Activated T-cell treated with anti-CD3 and anti-CD28 coated beads, Interleukin-2, amount 50 U/mL, for 72 hours (primary cell): ENCODE data around the gene FTH1. TPM values are rescaled to one million over a fixed set of nuclear protein-coding genes. Genes with fewer than 3 reads are reported as not detected.

Experiments
- ATAC-seq, 2 donors: fragments of 150-1000 bp; cut with Tn5 transposase; replicated peaks in 1 of 2; 2 replicates each; pipeline ENCODE4 v1.10.0; 2021; ENCODE audit warnings: moderate library complexity in 2 of 2, mild to moderate bottlenecking in 1 of 2
- DNase-seq, 2 donors: peaks; one replicate each; pipeline ENCODE4 v3.0.0; 2021 to 2022; ENCODE audit warnings: mixed read lengths in 1 of 2
- H3K27ac Mint-ChIP-seq: one replicate; pipeline ENCODE4 v1.8.0; 2022; ENCODE audit warnings: mild to moderate bottlenecking, moderate library complexity, mixed read lengths
- H3K27me3 Mint-ChIP-seq: one replicate; pipeline ENCODE4 v1.8.0; 2022; ENCODE audit warnings: low read depth, mixed read lengths
- H3K36me3 Mint-ChIP-seq, 2 donors: one replicate each; pipeline ENCODE4 v1.8.0; 2022; ENCODE audit warnings: mixed read lengths in 2 of 2, mild to moderate bottlenecking in 1 of 2; ENCODE audit not compliant: insufficient read depth in 2 of 2
- H3K4me1 Mint-ChIP-seq: one replicate; pipeline ENCODE4 v1.8.0; 2022; ENCODE audit warnings: low read depth, mixed read lengths
- H3K4me3 Mint-ChIP-seq, 2 donors: one replicate each; pipeline ENCODE4 v1.8.0; 2022; ENCODE audit warnings: mild to moderate bottlenecking in 2 of 2, mixed read lengths in 2 of 2, moderate library complexity in 2 of 2
- H3K9me3 Mint-ChIP-seq, 2 donors: one replicate each; pipeline ENCODE4 v1.8.0; 2022; ENCODE audit warnings: mixed read lengths in 2 of 2
- total RNA-seq, 2 donors: library from RNA; stranded (reverse); gene quantifications; one replicate each; pipeline ENCODE4 v1.2.3, GENCODE V29; 2022

Gene FTH1
- total RNA-seq, 2 donors from 2014 or later: 1,135 to 1,244 TPM

DNA sequence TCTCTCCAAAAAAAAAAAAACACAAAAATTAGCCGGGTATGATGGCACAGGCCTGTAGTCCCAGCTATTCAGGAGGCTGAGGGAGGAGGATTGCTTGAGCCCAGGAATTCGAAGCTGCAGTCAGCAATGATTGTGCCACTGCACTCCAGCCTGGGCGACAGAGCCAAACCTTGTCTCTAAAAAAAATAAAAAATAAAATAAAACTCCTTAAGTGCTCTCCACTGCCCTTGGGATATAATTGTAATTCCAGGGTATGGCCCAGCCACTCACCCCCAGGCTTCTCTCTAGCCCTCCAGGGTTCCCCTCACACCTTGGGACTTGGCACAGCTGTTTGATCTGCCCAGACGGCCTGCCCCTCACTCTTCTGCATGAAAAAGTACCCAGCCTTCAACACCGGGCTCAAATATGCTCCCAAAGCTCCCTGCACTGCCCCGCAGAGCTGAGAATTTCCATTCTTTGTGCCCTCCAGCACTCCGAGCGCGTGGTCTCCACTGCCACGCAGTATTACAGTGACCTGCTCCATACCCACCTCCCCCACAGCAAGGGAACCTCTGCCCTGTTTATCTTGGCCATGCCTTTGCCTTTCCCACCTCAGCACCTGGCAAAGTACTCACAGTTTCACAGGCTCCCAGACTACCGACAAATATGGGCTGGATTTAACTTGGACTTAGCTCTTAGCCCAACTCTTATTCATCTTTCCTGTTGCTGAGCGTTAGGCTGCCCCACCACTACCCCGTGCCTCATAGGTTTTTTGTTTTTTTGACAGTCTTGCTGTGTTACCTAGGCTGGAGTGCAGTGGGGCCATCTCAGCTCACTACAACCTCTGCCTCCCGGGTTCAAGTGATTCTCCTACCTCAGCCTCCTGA is 7.6 kb upstream of the FTH1 start:
- H3K4me3 Mint-ChIP-seq: no peak overlapping the region
- peak overlapping the region; percentile 40 for H3K27ac Mint-ChIP-seq
- H3K9me3 Mint-ChIP-seq: peaks cover 0 to 2% of the 10 kb centered on the region in 2 donors
- H3K27me3 Mint-ChIP-seq: no peaks in the 10 kb centered on the region
- ATAC-seq: no peak
- peaks cover 39% of the 10 kb centered on the region for H3K4me1 Mint-ChIP-seq
- H3K36me3 Mint-ChIP-seq: no peaks in the 10 kb centered on the region
- no peak for DNase-seq

DNA sequence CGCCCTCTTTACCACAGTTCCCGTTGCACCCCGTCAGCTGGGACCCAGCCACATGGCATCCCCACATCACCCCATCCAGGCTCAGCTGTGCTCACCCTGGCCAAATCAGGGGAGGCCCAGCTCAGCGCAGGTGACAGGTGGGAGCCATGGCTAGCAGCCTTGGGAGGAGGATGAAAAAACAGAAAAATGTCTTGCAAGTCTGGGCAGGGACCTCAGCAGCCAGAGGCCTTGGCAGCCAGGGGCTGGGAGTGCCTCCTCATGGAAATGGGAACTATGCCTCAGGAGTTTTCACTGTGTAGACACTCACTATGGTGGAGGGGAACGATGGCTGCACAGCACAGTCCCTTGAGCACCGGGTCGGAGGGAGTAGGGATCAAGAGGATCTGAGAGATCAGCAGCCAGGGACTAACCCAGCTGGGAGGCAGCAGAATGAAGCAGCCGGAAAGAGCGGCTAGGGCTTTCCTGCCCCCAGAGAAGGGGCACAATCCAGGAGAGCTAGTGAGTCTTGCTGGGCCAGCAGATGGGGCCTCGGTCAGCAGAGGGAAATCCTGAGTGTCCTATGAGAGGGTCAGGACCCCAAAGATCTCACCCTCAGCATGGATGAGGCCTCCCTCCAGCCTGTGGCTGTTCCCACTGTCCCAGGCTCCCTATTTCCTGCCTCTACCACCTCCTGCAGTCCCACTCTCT is 6.2 kb upstream of the FTH1 start:
- Mint-ChIP-seq H3K4me3 (peak overlapping the region in 1 of 2 donors; percentile 60), H3K9me3 (peaks cover 0 to 2% of the 10 kb centered on the region in 2 donors), H3K36me3 (peaks cover 0 to 3% of the 10 kb centered on the region in 2 donors), H3K27me3 (no peaks in the 10 kb centered on the region), H3K27ac (peak overlapping the region; percentile 87), H3K4me1 (peaks cover 53% of the 10 kb centered on the region)
- ATAC-seq: no peak
- no peak for DNase-seq

DNA sequence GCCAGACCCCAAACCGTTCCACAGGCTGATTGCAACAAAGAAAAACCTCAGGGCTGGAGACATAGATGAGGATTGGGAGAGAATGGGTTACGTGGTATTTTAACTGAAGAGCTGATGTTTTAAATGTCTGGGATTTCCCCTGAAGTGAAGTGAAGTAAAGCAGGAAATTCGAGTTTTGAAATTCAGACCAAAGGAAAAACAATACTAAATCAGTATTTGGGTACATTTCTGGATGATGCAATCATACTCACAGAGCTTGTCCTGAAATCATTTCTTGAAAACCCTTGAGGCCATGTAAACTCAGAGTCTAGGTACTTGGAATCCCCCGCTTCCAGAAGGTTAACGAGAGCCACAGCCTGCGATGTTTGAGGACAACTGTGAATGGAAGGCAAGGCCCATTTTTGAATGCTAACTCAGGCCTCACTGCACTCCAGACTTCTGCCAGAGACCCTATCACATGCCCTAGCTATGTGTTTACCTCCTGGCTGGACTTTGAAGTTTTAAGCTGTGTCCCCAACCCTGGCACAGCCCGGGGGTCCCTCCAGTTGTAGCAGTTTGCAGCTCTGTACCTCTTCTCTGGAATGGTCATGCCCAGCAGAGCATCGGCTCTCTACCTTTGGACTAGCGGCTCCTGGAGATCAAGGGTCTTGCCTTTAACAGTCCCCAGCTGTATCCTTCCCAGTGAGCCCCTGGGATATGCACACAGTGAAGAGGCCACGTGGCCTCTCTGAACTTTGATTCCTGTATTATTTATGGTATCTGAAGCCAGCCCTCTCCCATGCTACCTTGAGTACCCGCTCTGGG is 5.4 kb upstream of the FTH1 start:
- Mint-ChIP-seq H3K4me3 (peak overlapping the region; percentile 65 to 72), H3K27ac (peak overlapping the region; percentile 87), H3K27me3 (no peaks in the 10 kb centered on the region), H3K36me3 (peaks cover 0 to 3% of the 10 kb centered on the region in 2 donors), H3K4me1 (peaks cover 59% of the 10 kb centered on the region), H3K9me3 (peaks cover 0 to 2% of the 10 kb centered on the region in 2 donors)
- peak in 1 of 2 donors; percentile 28 for DNase-seq
- ATAC-seq: peak; percentile 38 to 39

DNA sequence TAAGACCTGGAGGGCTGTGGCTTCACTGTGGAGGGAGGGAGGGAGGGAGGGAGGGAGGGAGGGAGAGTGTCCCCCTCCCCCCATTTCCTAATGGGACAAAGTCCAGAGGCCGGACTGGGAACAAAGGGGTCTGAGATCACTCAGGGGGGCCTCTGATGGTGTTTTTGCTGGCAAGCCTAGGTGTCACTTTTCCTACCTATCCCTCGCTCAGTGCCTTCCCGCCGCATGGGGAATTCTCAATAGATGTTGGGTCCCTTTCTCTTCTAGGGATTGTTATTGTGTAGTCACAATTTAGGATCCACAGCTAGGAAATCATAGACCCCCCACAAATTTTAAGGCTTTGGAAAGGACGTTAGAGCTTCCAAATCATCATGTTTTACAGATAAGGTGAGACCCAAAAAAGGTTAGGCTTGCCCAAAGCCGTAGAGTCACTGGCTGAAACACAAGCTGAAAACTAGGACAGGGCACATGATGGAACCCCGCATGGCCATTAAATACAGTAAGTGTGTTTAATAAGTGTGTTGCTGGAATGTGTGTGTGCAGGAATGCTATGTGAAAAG is 4.8 kb upstream of the FTH1 start:
- peaks cover 59% of the 10 kb centered on the region for H3K4me1 Mint-ChIP-seq
- H3K27me3 Mint-ChIP-seq: no peaks in the 10 kb centered on the region
- H3K36me3 Mint-ChIP-seq: peaks cover 0 to 3% of the 10 kb centered on the region in 2 donors
- ATAC-seq: no peak
- peak overlapping the region; percentile 87 for H3K27ac Mint-ChIP-seq
- peak overlapping the region; percentile 65 to 72 for H3K4me3 Mint-ChIP-seq
- no peak for DNase-seq
- peaks cover 0 to 2% of the 10 kb centered on the region in 2 donors for H3K9me3 Mint-ChIP-seq

DNA sequence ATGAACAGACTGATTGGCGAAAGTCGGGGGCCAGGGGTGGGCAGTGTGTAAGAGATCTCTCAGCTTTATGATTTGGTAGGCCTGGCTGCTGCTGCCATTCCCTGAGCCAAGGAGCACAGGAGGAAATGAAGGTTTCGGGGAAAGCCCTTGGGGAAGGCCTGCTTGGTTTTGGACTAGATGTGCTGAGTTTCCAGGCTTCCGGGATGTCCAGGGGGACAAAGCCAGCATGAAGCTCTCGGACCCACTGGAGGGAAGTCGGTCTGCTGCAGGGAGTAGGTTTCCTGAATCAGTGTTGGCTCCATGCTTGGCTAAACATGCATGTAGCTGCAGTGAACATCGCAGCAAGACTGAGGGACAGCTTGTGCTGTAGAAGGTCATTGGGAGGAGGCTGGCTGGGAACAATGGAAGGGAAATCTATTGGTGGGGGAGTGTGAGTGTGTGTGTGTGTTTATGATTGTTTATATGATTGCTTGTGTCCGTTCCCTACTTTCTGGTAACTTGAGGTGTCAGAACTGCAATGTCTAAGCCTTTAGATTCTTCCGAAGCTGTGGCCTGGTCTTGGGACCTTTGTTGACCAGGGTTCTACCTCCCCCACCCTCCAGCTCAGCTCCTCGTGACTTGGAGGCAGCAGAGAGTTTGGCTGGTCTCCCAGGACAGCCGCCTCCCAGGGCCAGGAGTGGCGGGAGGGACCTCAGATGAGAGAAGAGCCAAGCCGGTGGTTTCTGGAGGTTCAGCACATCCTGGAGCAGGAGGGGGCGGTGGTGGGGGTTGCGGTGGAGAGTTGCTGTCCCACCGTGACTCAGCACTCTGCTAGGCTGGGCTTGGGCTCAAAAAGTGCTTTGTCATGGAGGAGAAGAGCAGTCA is 4.0 kb upstream of the FTH1 start:
- H3K4me1 Mint-ChIP-seq: peaks cover 59% of the 10 kb centered on the region

DNA sequence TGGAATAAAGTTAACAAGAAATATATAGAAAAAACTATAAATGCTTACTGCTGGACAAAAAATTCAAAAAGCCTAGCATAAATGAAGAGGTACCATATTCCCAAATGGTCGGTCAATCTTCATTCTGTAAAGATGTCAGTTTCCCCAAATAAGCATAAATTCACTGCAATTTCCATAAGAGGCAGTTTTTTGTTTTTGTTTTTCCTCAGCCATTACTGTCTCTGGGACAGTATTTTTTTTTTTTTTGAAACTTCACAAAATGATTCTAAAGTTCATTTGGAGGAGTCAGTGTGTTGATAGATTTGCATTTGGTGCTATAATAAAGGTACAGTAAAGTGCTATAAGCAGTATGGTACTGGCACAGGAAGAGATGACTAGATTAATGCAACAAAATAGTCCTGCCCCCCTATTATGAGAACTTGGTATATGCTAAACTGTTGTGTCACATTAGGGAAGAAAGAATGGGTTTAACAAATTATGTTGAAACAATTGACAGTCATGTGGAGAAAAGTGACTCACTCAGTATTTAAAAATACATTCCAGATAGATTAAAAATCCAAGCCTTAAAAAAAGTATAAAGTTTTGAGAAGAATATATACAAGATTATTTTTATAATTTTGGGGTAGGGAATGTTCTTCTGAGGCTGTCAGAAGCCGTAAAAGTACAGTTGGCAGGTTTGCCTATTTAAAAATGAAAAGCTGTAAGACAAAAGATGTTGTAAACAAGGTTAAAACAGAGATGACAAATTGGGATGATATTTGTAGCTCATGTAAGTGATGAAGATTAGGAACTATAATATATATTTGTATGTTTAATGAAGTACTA is 2.6 kb upstream of the FTH1 start:
- Mint-ChIP-seq H3K9me3 (peaks cover 0 to 2% of the 10 kb centered on the region in 2 donors), H3K4me1 (peaks cover 65% of the 10 kb centered on the region), H3K27me3 (no peaks in the 10 kb centered on the region), H3K4me3 (peak overlapping the region; percentile 3 to 98), H3K36me3 (peaks cover 10 to 17% of the 10 kb centered on the region in 2 donors), H3K27ac (peak overlapping the region; percentile 88)
- no peak for DNase-seq
- ATAC-seq: no peak

More for the DNA sequence above, 4.0 kb upstream of the FTH1 start:
- Mint-ChIP-seq H3K9me3 (peaks cover 0 to 2% of the 10 kb centered on the region in 2 donors), H3K36me3 (peaks cover 2 to 6% of the 10 kb centered on the region in 2 donors), H3K4me3 (peak overlapping the region; percentile 9 to 63), H3K27me3 (no peaks in the 10 kb centered on the region), H3K27ac (peak overlapping the region; percentile 5)
- ATAC-seq (no peak), DNase-seq (peak; percentile 53 to 56)

DNA sequence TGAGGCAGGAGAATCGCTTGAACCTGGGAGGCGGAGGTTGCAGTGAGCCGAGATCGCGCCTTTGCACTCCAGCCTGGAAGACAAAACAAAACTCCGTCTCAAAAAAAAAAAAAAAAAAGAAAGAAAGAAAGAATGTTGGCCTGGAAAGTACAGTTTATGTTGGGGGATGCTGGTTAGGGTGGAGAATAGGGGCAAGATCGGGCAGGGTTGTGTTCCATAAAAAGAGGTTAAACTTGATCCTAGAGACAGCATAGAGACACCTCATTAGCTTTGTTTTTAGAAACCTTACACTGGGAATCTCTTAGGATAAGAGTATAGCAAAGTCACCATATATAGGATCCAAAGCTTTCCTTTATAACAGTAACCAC is 1.9 kb upstream of the FTH1 start:
- peak overlapping the region; percentile 88 for H3K27ac Mint-ChIP-seq
- H3K4me3 Mint-ChIP-seq: peak overlapping the region; percentile 84 to 98
- peaks cover 71% of the 10 kb centered on the region for H3K4me1 Mint-ChIP-seq
- DNase-seq: no peak
- H3K27me3 Mint-ChIP-seq: no peaks in the 10 kb centered on the region
- peaks cover 0 to 2% of the 10 kb centered on the region in 2 donors for H3K9me3 Mint-ChIP-seq
- no peak for ATAC-seq
- peaks cover 15 to 24% of the 10 kb centered on the region in 2 donors for H3K36me3 Mint-ChIP-seq

DNA sequence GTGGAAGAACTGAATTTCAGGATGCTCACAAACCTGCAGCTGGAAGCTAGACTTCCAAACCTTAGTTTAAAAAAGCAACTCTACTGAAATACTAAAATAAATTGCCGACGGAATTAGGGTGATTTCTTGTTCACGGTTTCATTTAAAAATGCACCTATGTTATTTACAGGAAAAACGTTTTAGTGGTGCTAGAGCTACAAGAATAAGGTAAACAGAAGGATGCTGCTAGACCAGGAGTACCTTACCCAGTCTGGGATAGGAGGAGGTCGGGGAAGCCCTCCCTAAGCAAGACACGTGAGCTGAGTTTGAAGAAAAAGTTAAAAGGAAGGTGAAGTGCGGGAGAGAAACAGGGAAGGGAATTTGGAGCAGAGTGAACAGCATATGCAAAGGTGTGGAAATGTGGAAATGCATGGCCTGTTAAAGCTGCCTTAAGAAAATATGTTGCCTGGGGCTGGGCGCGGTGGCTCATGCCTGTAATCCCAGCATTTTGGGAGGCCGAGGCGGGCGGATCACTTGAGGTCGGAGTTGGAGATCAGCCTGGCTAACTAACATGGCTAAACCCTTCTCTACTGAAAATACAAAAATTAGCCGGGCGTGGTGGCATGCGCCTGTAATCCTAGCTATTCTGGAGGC is 1.4 kb upstream of the FTH1 start:
- Mint-ChIP-seq H3K4me3 (peak overlapping the region; percentile 84 to 98), H3K27me3 (no peaks in the 10 kb centered on the region), H3K9me3 (peaks cover 0 to 2% of the 10 kb centered on the region in 2 donors), H3K36me3 (peaks cover 16 to 29% of the 10 kb centered on the region in 2 donors), H3K4me1 (peaks cover 75% of the 10 kb centered on the region), H3K27ac (peak overlapping the region; percentile 85)
- no peak for ATAC-seq
- DNase-seq: no peak

DNA sequence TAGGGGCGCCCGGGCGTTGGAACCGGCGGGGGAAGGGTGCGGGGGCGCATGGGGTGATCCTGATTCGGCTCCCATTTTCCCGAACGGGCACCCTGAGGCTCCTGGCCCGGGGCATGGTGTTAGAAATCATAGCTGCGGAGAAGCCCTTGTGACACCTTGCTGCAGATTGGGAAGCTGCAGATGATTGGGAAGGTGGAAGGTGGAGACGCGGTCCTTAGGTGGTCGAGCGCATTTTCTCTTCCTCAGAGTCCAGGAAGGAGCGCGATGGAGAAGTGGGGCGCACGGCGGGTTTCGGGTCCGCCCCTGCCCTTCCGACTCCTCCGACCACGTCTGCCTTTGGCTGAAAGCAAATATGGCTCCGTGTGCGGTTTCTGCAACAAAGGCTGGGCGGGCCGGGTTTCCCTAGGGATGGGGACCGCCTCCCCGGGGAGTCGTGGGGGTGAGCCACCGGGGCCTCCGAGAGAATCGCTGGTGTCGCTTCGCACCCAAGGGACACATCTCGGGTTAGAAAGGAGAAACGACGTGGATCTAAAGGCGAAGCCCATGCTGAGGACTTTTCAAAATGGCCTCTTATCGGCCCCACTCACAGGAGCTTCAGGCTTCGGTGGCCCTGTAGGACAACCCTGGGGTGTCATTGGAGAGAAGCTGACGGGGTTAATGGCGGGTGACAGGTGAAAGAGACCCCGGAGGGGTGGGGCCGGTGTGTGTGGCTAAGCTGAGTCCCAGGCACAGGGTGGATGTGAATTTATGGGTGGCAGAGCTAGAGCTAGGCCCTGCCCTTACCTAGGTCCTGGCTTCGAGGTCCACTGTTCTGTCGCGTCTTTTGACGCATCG is 707 bp upstream of the FTH1 start:
- Mint-ChIP-seq H3K4me1 (peaks cover 75% of the 10 kb centered on the region), H3K4me3 (peak overlapping the region; percentile 84 to 98), H3K36me3 (peaks cover 21 to 29% of the 10 kb centered on the region in 2 donors), H3K27me3 (no peaks in the 10 kb centered on the region), H3K27ac (peak overlapping the region; percentile 85), H3K9me3 (peaks cover 0 to 2% of the 10 kb centered on the region in 2 donors)
- DNase-seq: peak; percentile 45 to 63
- ATAC-seq: peak; percentile 22 to 27

DNA sequence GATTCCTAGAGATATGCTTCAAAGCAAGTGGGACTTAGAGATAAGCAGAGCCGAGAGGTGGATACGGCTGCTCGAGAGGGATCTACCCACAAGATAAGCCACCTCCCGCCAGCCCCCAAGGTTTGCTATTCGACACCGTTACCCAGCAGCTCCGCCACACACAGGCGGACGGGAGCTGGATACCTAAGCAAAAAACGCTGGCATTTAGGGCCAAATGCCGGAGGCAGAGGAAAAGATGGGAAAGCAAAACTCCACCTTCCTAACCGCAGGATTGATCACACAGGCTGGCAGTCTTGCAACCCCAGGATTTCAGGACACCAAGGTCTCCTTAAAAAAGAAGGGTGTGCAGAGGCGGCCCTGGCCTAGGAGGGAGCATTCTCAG is 709 bp downstream of the FTH1 start:
- no peak for ATAC-seq
- Mint-ChIP-seq H3K4me1 (peaks cover 66% of the 10 kb centered on the region), H3K36me3 (peaks cover 21 to 29% of the 10 kb centered on the region in 2 donors), H3K9me3 (peaks cover 0 to 2% of the 10 kb centered on the region in 2 donors), H3K27ac (peak overlapping the region; percentile 94), H3K27me3 (no peaks in the 10 kb centered on the region), H3K4me3 (peak overlapping the region; percentile 84 to 98)
- peak in 1 of 2 donors; percentile 35 for DNase-seq
